Activated CD4-positive, alpha-beta memory T cell treated with anti-CD3 and anti-CD28 coated beads for 36 hours (primary cell): Measurements from ENCODE around the gene INPP5K. TPM values are rescaled to one million over a fixed set of nuclear protein-coding genes. Genes with fewer than 3 reads are reported as not detected.

Experiments
- CTCF ChIA-PET: fragments of 350-600 bp; sonication (Branson Sonifier 250); formaldehyde crosslinking; loops from one replicate; lab custom pipeline; 2021; ENCODE audit warnings: antibody characterized with exemption, inconsistent platforms; lab: Charles Lee
- POLR2A ChIA-PET: fragments of 350-600 bp; sonication (Branson Sonifier 250); formaldehyde crosslinking; loops from one replicate; lab custom pipeline; 2021; ENCODE audit warnings: antibody characterized with exemption; lab: Charles Lee
- DNase-seq: peaks from one replicate; pipeline ENCODE4 v3.0.0-alpha.2; 2020
- H3K27ac Mint-ChIP-seq: one replicate; pipeline ENCODE4 v1.8.0; 2021; ENCODE audit warnings: mixed read lengths
- H3K27me3 Mint-ChIP-seq: one replicate; pipeline ENCODE4 v1.8.0; 2021; ENCODE audit warnings: mixed read lengths
- H3K36me3 Mint-ChIP-seq: one replicate; pipeline ENCODE4 v1.8.0; 2021; ENCODE audit warnings: mixed read lengths
- H3K4me1 Mint-ChIP-seq: one replicate; pipeline ENCODE4 v1.8.0; 2021; ENCODE audit warnings: low read depth, mixed read lengths
- H3K4me3 Mint-ChIP-seq: one replicate; pipeline ENCODE4 v1.8.0; 2021; ENCODE audit warnings: mild to moderate bottlenecking, mixed read lengths
- H3K9me3 Mint-ChIP-seq: one replicate; pipeline ENCODE4 v1.8.0; 2021; ENCODE audit warnings: mixed read lengths
- intact Hi-C: fragments of 100-400 bp; cut with micrococcal nuclease; formaldehyde crosslinking; loops from one replicate; pipeline ENCODE4 v1.15.1; 2023
- total RNA-seq, 2 experiments: library from RNA; stranded (reverse); gene quantifications; one replicate each; pipeline ENCODE4 v1.2.3, GENCODE V29; 2021

Gene INPP5K
- total RNA-seq, 2 experiments from 2014 or later: 21.2 to 24.0 TPM

GRCh38 chr17:1498869-1499268, 17.5 kb downstream of the INPP5K start:
- POLR2A ChIA-PET: no interaction called here
- CTCF ChIA-PET: interaction anchor here (0.8 kb wide), 2 partner anchors 18 kb away, joined by 3 read pairs; partner anchors contain the start of gene INPP5K
- H3K4me1 Mint-ChIP-seq: no peaks in the 10 kb centered on the region
- no peaks in the 10 kb centered on the region for H3K9me3 Mint-ChIP-seq
- H3K27me3 Mint-ChIP-seq: no peaks in the 10 kb centered on the region
- no peak overlapping the region for H3K27ac Mint-ChIP-seq
- intact Hi-C loops: no loop called here
- H3K4me3 Mint-ChIP-seq: no peak overlapping the region
- no peaks in the 10 kb centered on the region for H3K36me3 Mint-ChIP-seq
- no peak for DNase-seq

- no peaks in the 10 kb centered on the region for H3K27me3 Mint-ChIP-seq
- POLR2A ChIA-PET: no interaction called here
- no peaks in the 10 kb centered on the region for H3K9me3 Mint-ChIP-seq
- CTCF ChIA-PET: interaction anchor here (0.8 to 1.0 kb wide), 2 partner anchors 18 to 133 kb away, joined by 3 to 5 read pairs; partner anchors contain the start of gene INPP5K
- DNase-seq: no peak
- no peak overlapping the region for H3K4me3 Mint-ChIP-seq
- intact Hi-C loops: no loop called here
- H3K27ac Mint-ChIP-seq: no peak overlapping the region
- no peaks in the 10 kb centered on the region for H3K36me3 Mint-ChIP-seq
- H3K4me1 Mint-ChIP-seq: no peaks in the 10 kb centered on the region
These were observed 18.2 kb downstream of the INPP5K start for GRCh38 chr17:1498233-1498632.

GRCh38 chr17:1497831-1498230, 18.6 kb downstream of the INPP5K start:
- POLR2A ChIA-PET: no interaction called here
- DNase-seq: no peak
- Mint-ChIP-seq H3K9me3 (no peaks in the 10 kb centered on the region), H3K4me3 (no peak overlapping the region), H3K27me3 (no peaks in the 10 kb centered on the region), H3K4me1 (no peaks in the 10 kb centered on the region), H3K36me3 (no peaks in the 10 kb centered on the region), H3K27ac (no peak overlapping the region)
- intact Hi-C loops: no loop called here
- CTCF ChIA-PET: interaction anchor here (0.6 to 1.0 kb wide), 3 partner anchors 19 to 132 kb away, joined by 3 to 5 read pairs (median 3); partner anchors contain the start of gene INPP5K

- no peak overlapping the region for H3K4me3 Mint-ChIP-seq
- CTCF ChIA-PET: no interaction called here
- POLR2A ChIA-PET: no interaction called here
- no peaks in the 10 kb centered on the region for H3K9me3 Mint-ChIP-seq
- H3K27me3 Mint-ChIP-seq: no peaks in the 10 kb centered on the region
- no peak for DNase-seq
- intact Hi-C loops: no loop called here
- H3K4me1 Mint-ChIP-seq: no peaks in the 10 kb centered on the region
- no peak overlapping the region for H3K27ac Mint-ChIP-seq
- H3K36me3 Mint-ChIP-seq: no peaks in the 10 kb centered on the region
These were observed 19.5 kb downstream of the INPP5K start for GRCh38 chr17:1496869-1497268.

- POLR2A ChIA-PET: interaction anchor here (0.5 to 0.9 kb wide), 2 partner anchors 10 to 361 kb away, joined by 3 read pairs; no protein-coding TSS in a partner anchor
- no peak overlapping the region for H3K27ac Mint-ChIP-seq
- peaks cover 4% of the 10 kb centered on the region for H3K4me1 Mint-ChIP-seq
- H3K27me3 Mint-ChIP-seq: no peaks in the 10 kb centered on the region
- H3K36me3 Mint-ChIP-seq: no peaks in the 10 kb centered on the region
- H3K9me3 Mint-ChIP-seq: no peaks in the 10 kb centered on the region
- no peak for DNase-seq
- CTCF ChIA-PET: interaction anchor here (1.2 to 1.7 kb wide), 2 partner anchors 21 to 130 kb away, joined by 4 to 5 read pairs; partner anchors contain the start of gene INPP5K
- intact Hi-C loops: no loop called here
- no peak overlapping the region for H3K4me3 Mint-ChIP-seq
These were observed 21.0 kb downstream of the INPP5K start for GRCh38 chr17:1495265-1495989.

- ChIA-PET CTCF (interaction anchor here (1.0 to 1.7 kb wide), 3 partner anchors 21 to 129 kb away, joined by 3 to 5 read pairs (median 4); partner anchors contain the start of gene INPP5K), POLR2A (interaction anchor here (0.5 kb wide), 2 partner anchors 75 to 362 kb away, joined by 3 read pairs; no protein-coding TSS in a partner anchor)
- intact Hi-C loops: no loop called here
- Mint-ChIP-seq H3K9me3 (no peaks in the 10 kb centered on the region), H3K4me1 (peaks cover 6% of the 10 kb centered on the region), H3K4me3 (no peak overlapping the region), H3K27me3 (no peaks in the 10 kb centered on the region), H3K36me3 (no peaks in the 10 kb centered on the region), H3K27ac (no peak overlapping the region)
- DNase-seq: no peak
These were observed 21.6 kb downstream of the INPP5K start for GRCh38 chr17:1494736-1495253.

GRCh38 chr17:1494203-1494602, 22.2 kb downstream of the INPP5K start:
- CTCF ChIA-PET: interaction anchor here (1.0 kb wide), 1 partner anchor 21 kb away, joined by 3 read pairs; no protein-coding TSS in a partner anchor
- POLR2A ChIA-PET: no interaction called here

GRCh38 chr17:1493291-1493980, 23.0 kb downstream of the INPP5K start:
- no peak for DNase-seq
- intact Hi-C loops: no loop called here
- no peaks in the 10 kb centered on the region for H3K36me3 Mint-ChIP-seq
- H3K4me3 Mint-ChIP-seq: no peak overlapping the region
- ChIA-PET POLR2A (interaction anchor here (1.0 to 1.3 kb wide), 2 partner anchors 21 to 23 kb away, joined by 3 to 4 read pairs; partner anchors contain the start of gene INPP5K), CTCF (interaction anchor here (1.0 to 1.5 kb wide), 2 partner anchors 22 kb away, joined by 3 to 5 read pairs; no protein-coding TSS in a partner anchor)
- H3K9me3 Mint-ChIP-seq: no peaks in the 10 kb centered on the region
- H3K4me1 Mint-ChIP-seq: peaks cover 14% of the 10 kb centered on the region
- H3K27ac Mint-ChIP-seq: no peak overlapping the region
- no peaks in the 10 kb centered on the region for H3K27me3 Mint-ChIP-seq

More at GRCh38 chr17:1494203-1494602, 22.2 kb downstream of the INPP5K start:
- peaks cover 6% of the 10 kb centered on the region for H3K4me1 Mint-ChIP-seq
- H3K4me3 Mint-ChIP-seq: no peak overlapping the region
- intact Hi-C loops: no loop called here
- H3K9me3 Mint-ChIP-seq: no peaks in the 10 kb centered on the region
- no peaks in the 10 kb centered on the region for H3K27me3 Mint-ChIP-seq
- H3K27ac Mint-ChIP-seq: no peak overlapping the region
- DNase-seq: no peak
- H3K36me3 Mint-ChIP-seq: no peaks in the 10 kb centered on the region

- DNase-seq: no peak
- ChIA-PET CTCF (interaction anchor here (0.8 to 1.5 kb wide), 2 partner anchors 23 to 127 kb away, joined by 3 to 5 read pairs; no protein-coding TSS in a partner anchor), POLR2A (interaction anchor here (1.0 to 1.3 kb wide), 3 partner anchors 22 to 24 kb away, joined by 3 to 4 read pairs (median 4); partner anchors contain the start of gene INPP5K)
- Mint-ChIP-seq H3K27ac (peak within 1 kb of the TSS; percentile 69), H3K27me3 (no peaks in the 10 kb centered on the region), H3K4me3 (peak within 1 kb of the TSS; percentile 81), H3K4me1 (peaks cover 19% of the 10 kb centered on the region), H3K36me3 (no peaks in the 10 kb centered on the region), H3K9me3 (no peaks in the 10 kb centered on the region)
- intact Hi-C loops: no loop called here
These were observed 23.9 kb downstream of the INPP5K start, which contains the start of gene MYO1C for GRCh38 chr17:1492249-1493206. MYO1C (minus strand) TSS chr17:1492686; CDS start chr17:1492487, 199 bp downstream.

GRCh38 chr17:1491443-1492248, 24.8 kb downstream of the INPP5K start:
- intact Hi-C loops: loop anchor here (2.0 kb wide), 1 partner anchor 25 kb away; the partner anchor contains the start of gene INPP5K
- peak overlapping the region; percentile 87 for H3K4me3 Mint-ChIP-seq
- ChIA-PET CTCF (interaction anchor here (1.5 kb wide), 1 partner anchor 24 kb away, joined by 5 read pairs; no protein-coding TSS in a partner anchor), POLR2A (interaction anchor here (1.0 to 1.3 kb wide), 2 partner anchors 23 to 25 kb away, joined by 4 read pairs; partner anchors contain the start of gene INPP5K)
- peak overlapping the region; percentile 69 for H3K27ac Mint-ChIP-seq
- H3K9me3 Mint-ChIP-seq: no peaks in the 10 kb centered on the region
- DNase-seq: peak; percentile 59
- no peaks in the 10 kb centered on the region for H3K36me3 Mint-ChIP-seq
- no peaks in the 10 kb centered on the region for H3K27me3 Mint-ChIP-seq
- H3K4me1 Mint-ChIP-seq: peaks cover 23% of the 10 kb centered on the region
